NOMO-1 (cell line): ENCODE data around the gene WSCD2.

Experiments
- DNase-seq, 2 experiments: peaks; one replicate each; lab custom pipeline; 2025; ENCODE audit not compliant: unreplicated experiment in 2 of 2; lab: John Stamatoyannopoulos, UW

WSCD2 gene

GRCh38 chr12:108106599-108106998 is 22.5 kb upstream of the WSCD2 start:
- no peak for DNase-seq

GRCh38 chr12:108107293-108107692 is 21.8 kb upstream of the WSCD2 start:
- DNase-seq, result no peak

- no peak for DNase-seq
Measured at GRCh38 chr12:108109504-108109903, 19.6 kb upstream of the WSCD2 start.

GRCh38 chr12:108109954-108110353 is 19.1 kb upstream of the WSCD2 start:
- DNase-seq, result no peak

- no peak for DNase-seq
Measured at GRCh38 chr12:108110844-108111243, 18.2 kb upstream of the WSCD2 start.

- DNase-seq, result no peak
Measured at GRCh38 chr12:108112832-108113556, 16.1 kb upstream of the WSCD2 start.

GRCh38 chr12:108115123-108116121 is 13.7 kb upstream of the WSCD2 start:
- no peak for DNase-seq

- DNase-seq, result no peak
Measured at GRCh38 chr12:108116254-108116653, 12.8 kb upstream of the WSCD2 start.

GRCh38 chr12:108116699-108117098 is 12.4 kb upstream of the WSCD2 start:
- no peak for DNase-seq

- DNase-seq, result no peak
Measured at GRCh38 chr12:108117163-108117849, 11.8 kb upstream of the WSCD2 start.

- DNase-seq, result no peak
Measured at GRCh38 chr12:108117902-108118301, 11.2 kb upstream of the WSCD2 start.

- no peak for DNase-seq
Measured at GRCh38 chr12:108119126-108119973, 9.7 kb upstream of the WSCD2 start.

- no peak for DNase-seq
Measured at GRCh38 chr12:108119974-108120862, 8.9 kb upstream of the WSCD2 start.

GRCh38 chr12:108120863-108121165 is 8.3 kb upstream of the WSCD2 start:
- DNase-seq, result no peak

GRCh38 chr12:108121320-108121719 is 7.8 kb upstream of the WSCD2 start:
- no peak for DNase-seq

- DNase-seq, result no peak
Measured at GRCh38 chr12:108121728-108122471, 7.2 kb upstream of the WSCD2 start.

- DNase-seq, result no peak
Measured at GRCh38 chr12:108122644-108123043, 6.4 kb upstream of the WSCD2 start.

- no peak for DNase-seq
Measured at GRCh38 chr12:108123402-108123801, 5.7 kb upstream of the WSCD2 start.

GRCh38 chr12:108125073-108125472 is 4.0 kb upstream of the WSCD2 start:
- no peak for DNase-seq
